RWPE2 (cell line): ENCODE results near the gene RHOG.
A peak's percentile ranks its signal among the peaks of the same experiment; 100 is the strongest.

Experiments used
- ATAC-seq: fragments of 200-7000 bp; cut with Tn5 transposase; 3 replicates; pipeline ENCODE4 v1.9.1; 2021; ENCODE audit warnings: low read depth
- DNase-seq: peaks from one replicate; pipeline ENCODE4 v3.0.0-alpha.2; 2020; ENCODE audit warnings: low spot score
- H3K27ac ChIP-seq: fragments of 450-650 bp; 2 replicates; pipeline ENCODE4 v1.5.1; 2017; ENCODE audit warnings: mild to moderate bottlenecking; ENCODE audit not compliant: poor library complexity, severe bottlenecking
- H3K27me3 ChIP-seq: fragments of 250-450 bp; sonication (Bioruptor Pico); 2 replicates; pipeline ENCODE4 v1.5.1; 2021; ENCODE audit warnings: mild to moderate bottlenecking, moderate library complexity; ENCODE audit not compliant: insufficient read depth, poor library complexity, severe bottlenecking
- H3K36me3 ChIP-seq: fragments of 250-450 bp; sonication (Bioruptor Pico); 2 replicates; pipeline ENCODE4 v1.5.1; 2020; ENCODE audit warnings: low read depth, mild to moderate bottlenecking, moderate library complexity
- H3K4me1 ChIP-seq: fragments of 250-450 bp; sonication (Bioruptor Pico); 2 replicates; pipeline ENCODE4 v1.5.1; 2021; ENCODE audit warnings: mild to moderate bottlenecking, moderate library complexity; ENCODE audit not compliant: insufficient read depth, poor library complexity, severe bottlenecking
- H3K4me3 ChIP-seq: fragments of 250-450 bp; sonication (Bioruptor Pico); 2 replicates; pipeline ENCODE4 v1.5.1; 2021; ENCODE audit warnings: mild to moderate bottlenecking, moderate library complexity; ENCODE audit not compliant: severe bottlenecking
- H3K9me3 ChIP-seq: fragments of 250-450 bp; sonication (Bioruptor Pico); 2 replicates; pipeline ENCODE4 v1.5.1; 2021; ENCODE audit warnings: mild to moderate bottlenecking, moderate library complexity; ENCODE audit not compliant: severe bottlenecking
- TF ChIP-seq, protein P1 (sequence below): fragments of 450-650 bp; IDR thresholded peaks from one replicate; pipeline ENCODE4 v1.5.1; 2017; ENCODE audit warnings: mild to moderate bottlenecking, moderate library complexity; ENCODE audit not compliant: poor library complexity, severe bottlenecking

RHOG gene

DNA sequence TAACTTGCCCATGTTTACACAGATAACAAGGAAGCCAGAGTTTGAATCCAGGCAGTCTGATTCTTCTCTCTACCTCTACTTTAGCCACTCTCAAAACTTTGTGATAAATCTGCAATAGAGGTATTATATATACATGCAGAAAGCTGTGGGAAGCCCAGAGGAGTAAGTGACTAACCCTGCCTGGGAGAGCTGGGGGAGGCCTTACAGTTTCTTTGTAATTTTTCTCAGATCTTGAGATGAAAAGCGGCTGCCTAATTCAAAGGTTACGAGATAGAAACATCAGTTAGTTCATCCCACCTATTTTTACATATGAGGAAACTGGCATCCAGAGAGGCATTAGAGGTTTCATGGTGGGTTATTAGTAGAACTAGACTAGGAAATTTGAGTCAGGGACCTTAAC, 19.6 kb upstream of the RHOG start:
- no peak overlapping the region for H3K27ac ChIP-seq
- DNase-seq: no peak
- TF ChIP-seq, protein P1, sequence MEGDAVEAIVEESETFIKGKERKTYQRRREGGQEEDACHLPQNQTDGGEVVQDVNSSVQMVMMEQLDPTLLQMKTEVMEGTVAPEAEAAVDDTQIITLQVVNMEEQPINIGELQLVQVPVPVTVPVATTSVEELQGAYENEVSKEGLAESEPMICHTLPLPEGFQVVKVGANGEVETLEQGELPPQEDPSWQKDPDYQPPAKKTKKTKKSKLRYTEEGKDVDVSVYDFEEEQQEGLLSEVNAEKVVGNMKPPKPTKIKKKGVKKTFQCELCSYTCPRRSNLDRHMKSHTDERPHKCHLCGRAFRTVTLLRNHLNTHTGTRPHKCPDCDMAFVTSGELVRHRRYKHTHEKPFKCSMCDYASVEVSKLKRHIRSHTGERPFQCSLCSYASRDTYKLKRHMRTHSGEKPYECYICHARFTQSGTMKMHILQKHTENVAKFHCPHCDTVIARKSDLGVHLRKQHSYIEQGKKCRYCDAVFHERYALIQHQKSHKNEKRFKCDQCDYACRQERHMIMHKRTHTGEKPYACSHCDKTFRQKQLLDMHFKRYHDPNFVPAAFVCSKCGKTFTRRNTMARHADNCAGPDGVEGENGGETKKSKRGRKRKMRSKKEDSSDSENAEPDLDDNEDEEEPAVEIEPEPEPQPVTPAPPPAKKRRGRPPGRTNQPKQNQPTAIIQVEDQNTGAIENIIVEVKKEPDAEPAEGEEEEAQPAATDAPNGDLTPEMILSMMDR: no peak
- H3K27me3 ChIP-seq: no peaks in the 10 kb centered on the region
- no peak for ATAC-seq
- no peaks in the 10 kb centered on the region for H3K36me3 ChIP-seq
- H3K4me3 ChIP-seq: no peak overlapping the region
- no peaks in the 10 kb centered on the region for H3K9me3 ChIP-seq
- H3K4me1 ChIP-seq: peaks cover 2% of the 10 kb centered on the region

- Histone ChIP-seq H3K4me3 (no peak overlapping the region), H3K27ac (no peak overlapping the region), H3K27me3 (no peaks in the 10 kb centered on the region), H3K36me3 (no peaks in the 10 kb centered on the region), H3K4me1 (no peaks in the 10 kb centered on the region), H3K9me3 (no peaks in the 10 kb centered on the region)
- TF ChIP-seq, protein P1: no peak
- DNase-seq (no peak), ATAC-seq (no peak)
Measured at GRCh38 chr11:3859373-3859881, 18.7 kb upstream of the RHOG start.

DNA sequence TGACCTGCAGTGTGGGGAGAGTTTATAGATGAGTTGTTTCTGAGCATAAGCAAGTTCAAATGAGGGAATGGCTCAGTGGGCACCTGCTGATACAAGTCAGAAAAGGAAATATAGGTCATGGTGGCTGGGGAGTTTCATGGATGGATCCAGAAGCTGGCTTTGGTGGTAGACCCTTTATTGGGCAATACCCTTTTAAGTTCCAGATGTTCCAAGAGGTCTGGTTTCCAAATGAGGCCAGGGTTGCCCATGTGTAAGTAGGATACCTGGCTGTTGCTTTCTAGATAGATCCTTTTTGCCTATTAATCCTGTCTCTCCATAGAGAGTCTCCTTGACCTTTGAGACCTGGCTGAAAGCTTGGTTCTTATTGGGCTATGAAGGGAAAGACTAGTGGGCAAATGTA, 16.9 kb upstream of the RHOG start:
- Histone ChIP-seq H3K27me3 (no peaks in the 10 kb centered on the region), H3K9me3 (no peaks in the 10 kb centered on the region), H3K4me1 (no peaks in the 10 kb centered on the region), H3K27ac (no peak overlapping the region), H3K36me3 (no peaks in the 10 kb centered on the region), H3K4me3 (no peak overlapping the region)
- no peak for ATAC-seq
- TF ChIP-seq, protein P1: no peak
- DNase-seq: no peak

- H3K36me3 ChIP-seq: no peaks in the 10 kb centered on the region
- no peak overlapping the region for H3K27ac ChIP-seq
- H3K4me3 ChIP-seq: peak overlapping the region; percentile 75
- TF ChIP-seq, protein P1: no peak
- DNase-seq: no peak
- H3K4me1 ChIP-seq: no peaks in the 10 kb centered on the region
- no peaks in the 10 kb centered on the region for H3K27me3 ChIP-seq
- H3K9me3 ChIP-seq: no peaks in the 10 kb centered on the region
- no peak for ATAC-seq
Measured at GRCh38 chr11:3856856-3857553, 16.2 kb upstream of the RHOG start.
